H1 (cell line): ENCODE results near the gene MECR. TPM values are rescaled to one million over a fixed set of nuclear protein-coding genes. Genes with fewer than 3 reads are reported as not detected.

Experiments used
- ASH2L ChIP-seq: fragments of 200-600, 300-600 bp; sonication (generic); IDR thresholded peaks from one replicate; pipeline ENCODE4 v1.7.1; 2017; ENCODE audit warnings: low read length
- ATF3 ChIP-seq: IDR thresholded peaks from 2 replicates; pipeline ENCODE4 v1.6.1; 2011; ENCODE audit warnings: low read depth, mild to moderate bottlenecking, low read length; ENCODE audit not compliant: insufficient read depth
- BCL11A ChIP-seq, 2 experiments: IDR thresholded peaks; one replicate each; pipeline ENCODE4 v1.6.1; 2011; ENCODE audit warnings: low read depth in 2 of 2, low read length in 2 of 2, mild to moderate bottlenecking in 2 of 2
- CBX5 ChIP-seq: fragments of 300-800, 300-1000 bp; sonication (generic); IDR thresholded peaks from 2 replicates; pipeline ENCODE4 v1.7.1; 2016; ENCODE audit warnings: antibody characterized with exemption, low read length, low read depth
- CBX8 ChIP-seq: fragments of 300-800, 300-1000 bp; sonication (generic); IDR thresholded peaks from 2 replicates; pipeline ENCODE4 v1.7.1; 2016; ENCODE audit warnings: low read depth, low read length, borderline replicate concordance
- CHD1 ChIP-seq: IDR thresholded peaks from 2 replicates; pipeline ENCODE4 v1.6.1; 2012; ENCODE audit warnings: low read depth, low read length, improper control_type of control experiment
- CHD2 ChIP-seq: IDR thresholded peaks from 2 replicates; pipeline ENCODE4 v1.6.1; 2012; ENCODE audit warnings: low read length, improper control_type of control experiment
- CREB1 ChIP-seq: IDR thresholded peaks from 2 replicates; pipeline ENCODE4 v1.6.1; 2012; ENCODE audit warnings: inconsistent platforms
- EP300 ChIP-seq, 2 experiments: IDR thresholded peaks; 1 replicate in 1 of 2; 2 replicates in 1 of 2; pipeline ENCODE4 v1.6.1; 2011 to 2012; ENCODE audit warnings: low read depth in 2 of 2, low read length in 2 of 2, mild to moderate bottlenecking in 2 of 2, borderline replicate concordance in 1 of 2, inconsistent platforms in 1 of 2, moderate library complexity in 1 of 2
- EZH2 ChIP-seq: fragments of 200-600 bp; sonication (generic); IDR thresholded peaks from 2 replicates; pipeline ENCODE4 v1.7.1; 2012; ENCODE audit warnings: low read depth, mild to moderate bottlenecking, moderate library complexity, low read length, inconsistent platforms; ENCODE audit not compliant: severe bottlenecking
- FOSL1 ChIP-seq: IDR thresholded peaks from 2 replicates; pipeline ENCODE4 v1.6.1; 2011; ENCODE audit warnings: mild to moderate bottlenecking, low read depth, low read length, moderate library complexity; ENCODE audit not compliant: insufficient read depth
- HDAC2 ChIP-seq, 2 experiments: fragments of 300-600 bp in 1 of 2; sonication (generic) in 1 of 2; IDR thresholded peaks; 2 replicates each; pipeline ENCODE4 v1.6.1; 2011 to 2012; ENCODE audit warnings: low read depth in 2 of 2, low read length in 2 of 2, mild to moderate bottlenecking in 2 of 2, moderate library complexity in 2 of 2, borderline replicate concordance in 1 of 2, inconsistent platforms in 1 of 2
- KDM1A ChIP-seq: fragments of 200-600, 300-600 bp; sonication (generic); IDR thresholded peaks from 2 replicates; pipeline ENCODE4 v1.7.1; 2016; ENCODE audit warnings: mild to moderate bottlenecking, low read length, borderline replicate concordance
- KDM4A ChIP-seq: IDR thresholded peaks from one replicate; pipeline ENCODE4 v1.7.1; 2012; ENCODE audit warnings: low read depth, mild to moderate bottlenecking, moderate library complexity, low read length, inconsistent platforms; ENCODE audit not compliant: severe bottlenecking
- MAX ChIP-seq: IDR thresholded peaks from 2 replicates; pipeline ENCODE4 v1.6.1; 2012; ENCODE audit warnings: inconsistent platforms
- NANOG ChIP-seq: IDR thresholded peaks from 2 replicates; pipeline ENCODE4 v1.6.1; 2011; ENCODE audit warnings: low read length, low read depth, mild to moderate bottlenecking, inconsistent platforms; ENCODE audit not compliant: insufficient read depth, poor library complexity, severe bottlenecking
- NRF1 ChIP-seq: IDR thresholded peaks from 2 replicates; pipeline ENCODE4 v1.6.1; 2011; ENCODE audit warnings: mild to moderate bottlenecking, low read depth, low read length, improper control_type of control experiment
- POLR2AphosphoS5 ChIP-seq: IDR thresholded peaks from 2 replicates; pipeline ENCODE4 v1.6.1; 2011; ENCODE audit warnings: low read depth, low read length
- SUZ12 ChIP-seq: fragments of 200-600 bp; sonication (generic); IDR thresholded peaks from 2 replicates; pipeline ENCODE4 v1.6.1; 2012; ENCODE audit warnings: mild to moderate bottlenecking, inconsistent platforms, low read length, moderate library complexity, mixed read lengths
- TAF1 ChIP-seq: IDR thresholded peaks from 2 replicates; pipeline ENCODE4 v1.6.1; 2011; ENCODE audit warnings: mild to moderate bottlenecking, low read depth, low read length
- TAF7 ChIP-seq: optimal IDR thresholded peaks from 2 replicates; pipeline ENCODE3; 2011; ENCODE audit warnings: low read depth, mild to moderate bottlenecking, inconsistent platforms, low read length, moderate library complexity, borderline replicate concordance
- TEAD4 ChIP-seq: IDR thresholded peaks from 2 replicates; pipeline ENCODE4 v1.6.1; 2012; ENCODE audit warnings: low read depth, low read length, inconsistent platforms, mixed read lengths
- ZNF274 ChIP-seq: IDR thresholded peaks from 2 replicates; pipeline ENCODE4 v1.7.0; 2012; ENCODE audit warnings: low read length, borderline replicate concordance; ENCODE audit errors: extremely low read depth
- polyA plus RNA-seq, 7 experiments: library from polyadenylated mRNA; depleted of rRNA in 3 of 7; stranded (reverse) in 5 of 7; unstranded in 2 of 7; fragments of >200 nt in 5 of 7; fragments of 200-250 nt in 2 of 7; gene quantifications; 1 replicate in 5 of 7; 2 replicates in 1 of 7; 4 replicates in 1 of 7; pipeline versions ENCODE4 v1.2.1 to v1.2.3, GENCODE V29; 2011 to 2013; ENCODE audit warnings: missing spikeins in 2 of 7, mixed read lengths in 2 of 7
- total RNA-seq: library from RNA; stranded (reverse); fragmentation: NEBNext Ultra II Directional; extraction: Animal tissue kit (Norgen Biotek cat#: 25700); gene quantifications from 2 replicates; pipeline ENCODE4 v1.2.1, GENCODE V29; 2021

MECR gene
- total and polyA plus RNA-seq, 2 of the 8 experiments (the other 6 are each of a cell fraction or from before 2014, with no cell fraction given): 24.2 to 24.4 TPM

GRCh38 chr1:29236712-29237128 lies 6.0 kb upstream of the MECR start (continued):
- no peak for TF ChIP-seq ATF3
- no peak for TF ChIP-seq KDM1A
- TF ChIP-seq KDM4A: peak; percentile 67
- no peak for TF ChIP-seq TEAD4
- TF ChIP-seq TAF7: no peak
- peak; percentile 38 for TF ChIP-seq ASH2L
- no peak for TF ChIP-seq BCL11A (IDR thresholded peaks at IDR 0.05; ENCODE audit: low read depth in 2 of 2, low read length in 2 of 2)
- TF ChIP-seq ZNF274: no peak
- no peak for TF ChIP-seq POLR2AphosphoS5
- TF ChIP-seq EZH2: peak; percentile 83
- TF ChIP-seq CBX8: no peak
- TF ChIP-seq NRF1: no peak
- no peak for TF ChIP-seq CHD2
- TF ChIP-seq NANOG: no peak
- TF ChIP-seq CREB1: 0 out of 2 replicates have a peak, but pooled peaks have one; percentile 12
- TF ChIP-seq HDAC2 (IDR thresholded peaks at IDR 0.05; ENCODE audit: borderline replicate concordance in 1 of 2, low read depth in 2 of 2, low read length in 2 of 2): no peak
- TF ChIP-seq FOSL1: no peak
- TF ChIP-seq MAX: peak; percentile 37; the same call in 1 of the 2 replicates
- no peak for TF ChIP-seq CHD1
- TF ChIP-seq SUZ12: peak; percentile 81; the same call in 1 of the 2 replicates
- no peak for TF ChIP-seq EP300 (IDR thresholded peaks at IDR 0.05; ENCODE audit: borderline replicate concordance in 1 of 2, low read depth in 2 of 2, low read length in 2 of 2)
- TF ChIP-seq CBX5: no peak
- TF ChIP-seq TAF1: peak; percentile 12; the same call in 1 of the 2 replicates
